Upper lobe of left lung (tissue), 4 donors: Measurements from ENCODE around the gene LSM12.

Experiments
- EP300 ChIP-seq, 4 donors: sonication (generic); formaldehyde crosslinking; IDR thresholded peaks; one replicate each; pipeline ENCODE4 v1.5.1; 2017; ENCODE audit warnings: antibody characterized with exemption in 4 of 4, control low read depth in 2 of 4
- POLR2A ChIP-seq, 4 donors: fragments of 450-650 bp; IDR thresholded peaks; one replicate each; pipeline ENCODE4 v1.5.1; 2016 to 2017; ENCODE audit warnings: antibody characterized with exemption in 4 of 4, mild to moderate bottlenecking in 2 of 4
- POLR2AphosphoS5 ChIP-seq, 2 donors: sonication (generic); formaldehyde crosslinking; IDR thresholded peaks; one replicate each; pipeline ENCODE4 v1.5.1; 2017; ENCODE audit warnings: antibody characterized with exemption in 2 of 2
- TF ChIP-seq, protein P1 (sequence below), 6 experiments: fragments of 450-650 bp in 4 of 6; fragments of 200-600 bp in 2 of 6; sonication (generic) in 2 of 6; IDR thresholded peaks; one replicate each; pipeline ENCODE4 v1.5.1; 2016 to 2019; ENCODE audit warnings: antibody characterized with exemption in 6 of 6

DNA sequence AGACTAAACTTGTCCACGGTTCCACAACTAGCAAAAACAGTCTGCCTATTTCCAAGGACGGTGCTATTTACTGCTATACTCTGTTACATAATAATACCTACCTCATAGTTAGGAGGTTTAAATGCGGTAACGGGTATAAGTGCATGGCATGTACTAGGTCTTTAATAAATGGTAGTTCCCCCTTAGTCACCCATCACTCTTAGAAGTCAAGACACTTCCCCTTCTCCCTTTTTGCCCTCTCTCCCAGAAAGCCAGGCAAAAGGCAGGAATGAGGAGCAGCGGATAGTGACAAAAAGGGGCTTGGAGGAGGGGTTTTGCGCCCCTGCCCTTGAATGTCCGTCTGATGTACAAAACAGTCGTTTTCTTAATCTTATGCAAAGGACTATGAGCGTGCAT is 1.1 kb upstream of the LSM12 start:
- TF ChIP-seq, protein P1, sequence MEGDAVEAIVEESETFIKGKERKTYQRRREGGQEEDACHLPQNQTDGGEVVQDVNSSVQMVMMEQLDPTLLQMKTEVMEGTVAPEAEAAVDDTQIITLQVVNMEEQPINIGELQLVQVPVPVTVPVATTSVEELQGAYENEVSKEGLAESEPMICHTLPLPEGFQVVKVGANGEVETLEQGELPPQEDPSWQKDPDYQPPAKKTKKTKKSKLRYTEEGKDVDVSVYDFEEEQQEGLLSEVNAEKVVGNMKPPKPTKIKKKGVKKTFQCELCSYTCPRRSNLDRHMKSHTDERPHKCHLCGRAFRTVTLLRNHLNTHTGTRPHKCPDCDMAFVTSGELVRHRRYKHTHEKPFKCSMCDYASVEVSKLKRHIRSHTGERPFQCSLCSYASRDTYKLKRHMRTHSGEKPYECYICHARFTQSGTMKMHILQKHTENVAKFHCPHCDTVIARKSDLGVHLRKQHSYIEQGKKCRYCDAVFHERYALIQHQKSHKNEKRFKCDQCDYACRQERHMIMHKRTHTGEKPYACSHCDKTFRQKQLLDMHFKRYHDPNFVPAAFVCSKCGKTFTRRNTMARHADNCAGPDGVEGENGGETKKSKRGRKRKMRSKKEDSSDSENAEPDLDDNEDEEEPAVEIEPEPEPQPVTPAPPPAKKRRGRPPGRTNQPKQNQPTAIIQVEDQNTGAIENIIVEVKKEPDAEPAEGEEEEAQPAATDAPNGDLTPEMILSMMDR (IDR thresholded peaks at IDR 0.05) = no peak
- TF ChIP-seq EP300 (IDR thresholded peaks at IDR 0.05) (no peak), POLR2A (IDR thresholded peaks at IDR 0.05) (no peak), POLR2AphosphoS5 (IDR thresholded peaks at IDR 0.05) (no peak)
